HG03159 (cell line): Measurements from ENCODE around the gene ATP9B.
"Not testable (repeated sequence)": the region's sequence is repeated elsewhere in the genome, so short reads cannot be mapped to it uniquely, and the experiment has no call there.

Experiments used
- ATAC-seq: cut with Tn5 transposase; IDR thresholded peaks from one replicate; pipeline ENCODE4 v1.9.1; 2021; ENCODE audit warnings: mild to moderate bottlenecking, moderate library complexity; ENCODE audit not compliant: unreplicated experiment

ATP9B gene

GRCh38 chr18:79321625-79322405, 252.6 kb downstream of the ATP9B start:
- ATAC-seq: no peak

- ATAC-seq: no peak
Observed at GRCh38 chr18:79322441-79322840, 253.2 kb downstream of the ATP9B start.

GRCh38 chr18:79323471-79323870, 254.3 kb downstream of the ATP9B start:
- ATAC-seq: no peak

GRCh38 chr18:79326413-79327198, 257.4 kb downstream of the ATP9B start:
- ATAC-seq: no peak

GRCh38 chr18:79327199-79327721, 258.1 kb downstream of the ATP9B start:
- no peak for ATAC-seq

- ATAC-seq: not testable (repeated sequence)
Observed at GRCh38 chr18:79327915-79328314, 258.7 kb downstream of the ATP9B start.

GRCh38 chr18:79328887-79329286, 259.7 kb downstream of the ATP9B start:
- ATAC-seq: no peak

- ATAC-seq: no peak
Observed at GRCh38 chr18:79329786-79330185, 260.6 kb downstream of the ATP9B start.

GRCh38 chr18:79332646-79333045, 263.5 kb downstream of the ATP9B start:
- no peak for ATAC-seq

GRCh38 chr18:79333046-79333445, 263.9 kb downstream of the ATP9B start:
- ATAC-seq: no peak

GRCh38 chr18:79334496-79335233, 265.5 kb downstream of the ATP9B start:
- no peak for ATAC-seq

GRCh38 chr18:79335833-79336360, 266.7 kb downstream of the ATP9B start:
- ATAC-seq: no peak

- no peak for ATAC-seq
Observed at GRCh38 chr18:79336556-79337142, 267.5 kb downstream of the ATP9B start.

- ATAC-seq: no peak
Observed at GRCh38 chr18:79337184-79337583, 268.0 kb downstream of the ATP9B start.

- no peak for ATAC-seq
Observed at GRCh38 chr18:79337620-79338019, 268.4 kb downstream of the ATP9B start.

- ATAC-seq: no peak
Observed at GRCh38 chr18:79339094-79339908, 270.1 kb downstream of the ATP9B start.

GRCh38 chr18:79343567-79344207, 274.5 kb downstream of the ATP9B start:
- no peak for ATAC-seq

GRCh38 chr18:79344208-79344581, 275.0 kb downstream of the ATP9B start:
- no peak for ATAC-seq

GRCh38 chr18:79345366-79345765, 276.2 kb downstream of the ATP9B start:
- no peak for ATAC-seq
